SK-N-SH (cell line): ENCODE data around the gene ALDH3B1. TPM values are rescaled to one million over a fixed set of nuclear protein-coding genes. Genes with fewer than 3 reads are reported as not detected.

Experiments used
- CTCF ChIA-PET: fragments of 300-600, 350-600 bp; formaldehyde crosslinking; extraction: SDS; loops from one replicate; lab custom pipeline; 2021; lab: Yijun Ruan, JAX
- POLR2A ChIA-PET: fragments of 350-600 bp; sonication (Branson Sonifier 250); formaldehyde crosslinking; extraction: SDS; loops from one replicate; lab custom pipeline; 2020; ENCODE audit warnings: antibody characterized with exemption, inconsistent platforms; lab: Yijun Ruan, JAX
- DNase-seq: peaks from one replicate; pipeline ENCODE4 v3.0.0; 2012
- H2AFZ ChIP-seq: fragments of 200-600 bp; sonication (generic); 2 replicates; pipeline ENCODE4 v1.8.1; 2016; ENCODE audit warnings: antibody characterized with exemption, mild to moderate bottlenecking, low read depth
- H3F3A ChIP-seq: fragments of 200-600 bp; sonication (generic); replicated peaks from 2 replicates; pipeline ENCODE3; 2016; ENCODE audit warnings: antibody characterized with exemption, mild to moderate bottlenecking; ENCODE audit not compliant: insufficient read depth
- H3K27ac ChIP-seq, 2 experiments: fragments of 200-500 bp in 1 of 2; fragments of 200-600 bp in 1 of 2; sonication (Bioruptor generic) in 1 of 2; sonication (generic), shearing (Covaris generic) in 1 of 2; 2 replicates each; pipeline versions ENCODE4 v1.5.1 to v1.6.1; 2014 to 2016; ENCODE audit warnings: low read depth in 2 of 2, inconsistent platforms in 1 of 2, low read length in 1 of 2, mild to moderate bottlenecking in 1 of 2, mixed read lengths in 1 of 2
- H3K27me3 ChIP-seq: fragments of 200-600 bp; sonication (generic), shearing (Covaris generic); 2 replicates; pipeline ENCODE4 v1.6.1; 2016; ENCODE audit warnings: mixed run types; ENCODE audit not compliant: insufficient read depth
- H3K36me3 ChIP-seq, 2 experiments: fragments of 200-500 bp in 1 of 2; fragments of 200-600 bp in 1 of 2; sonication (Bioruptor generic) in 1 of 2; sonication (generic) in 1 of 2; replicated peaks in 1 of 2; 2 replicates each; pipeline versions ENCODE3 to v1.5.1; 2014 to 2016; ENCODE audit warnings: low read length in 1 of 2, mild to moderate bottlenecking in 1 of 2; ENCODE audit not compliant: insufficient read depth in 2 of 2, control insufficient read depth in 1 of 2
- H3K4me1 ChIP-seq, 2 experiments: fragments of 200-500 bp in 1 of 2; fragments of 200-600 bp in 1 of 2; sonication (Bioruptor generic) in 1 of 2; sonication (generic), shearing (Covaris generic) in 1 of 2; 2 replicates each; pipeline versions ENCODE4 v1.5.1 to v1.6.1; 2014 to 2016; ENCODE audit warnings: low read depth in 1 of 2, low read length in 1 of 2, mixed run types in 1 of 2; ENCODE audit not compliant: insufficient read depth in 2 of 2, control insufficient read depth in 1 of 2
- H3K4me2 ChIP-seq: fragments of 200-600 bp; sonication (generic), shearing (Covaris generic); 2 replicates; pipeline ENCODE4 v1.6.1; 2017; ENCODE audit warnings: mixed run types
- H3K4me3 ChIP-seq, 2 experiments: fragments of 200-500 bp in 1 of 2; fragments of 200-600 bp in 1 of 2; sonication (Bioruptor generic) in 1 of 2; sonication (generic), shearing (Covaris generic) in 1 of 2; 2 replicates each; pipeline versions ENCODE4 v1.5.1 to v1.8.1; 2014 to 2016; ENCODE audit warnings: low read depth in 2 of 2, inconsistent platforms in 1 of 2, low read length in 1 of 2, mild to moderate bottlenecking in 1 of 2, mixed read lengths in 1 of 2, moderate library complexity in 1 of 2
- H3K79me2 ChIP-seq: fragments of 200-600 bp; sonication (generic); 2 replicates; pipeline ENCODE4 v1.8.1; 2017; ENCODE audit warnings: mild to moderate bottlenecking; ENCODE audit not compliant: insufficient read depth
- H3K9ac ChIP-seq: fragments of 200-600 bp; sonication (generic); 2 replicates; pipeline ENCODE4 v1.6.1; 2017; ENCODE audit warnings: mixed run types
- H3K9me2 ChIP-seq: fragments of 200-600 bp; sonication (generic); 2 replicates; pipeline ENCODE4 v1.6.1; 2017; ENCODE audit warnings: mixed run types
- H3K9me3 ChIP-seq: fragments of 200-600 bp; sonication (generic); 2 replicates; pipeline ENCODE4 v1.6.1; 2017; ENCODE audit warnings: mixed run types, mild to moderate bottlenecking, moderate library complexity
- H4K20me1 ChIP-seq: fragments of 200-600 bp; sonication (generic); 2 replicates; pipeline ENCODE4 v1.6.1; 2017; ENCODE audit warnings: mild to moderate bottlenecking, mixed run types; ENCODE audit not compliant: insufficient read depth
- CTCF ChIP-seq: fragments of 200-600 bp; sonication (generic); IDR thresholded peaks from 2 replicates; pipeline ENCODE4 v1.6.1; 2017; ENCODE audit warnings: antibody characterized with exemption, mild to moderate bottlenecking, moderate library complexity
- ELF1 ChIP-seq: IDR thresholded peaks from 2 replicates; pipeline ENCODE4 v1.4.0; 2012
- EP300 ChIP-seq, 2 experiments: IDR thresholded peaks; 2 replicates each; pipeline versions ENCODE4 v1.4.0 to v1.6.1; 2012; ENCODE audit warnings: borderline replicate concordance in 1 of 2, low read depth in 1 of 2, low read length in 1 of 2
- EZH2phosphoT487 ChIP-seq: fragments of 200-600 bp; sonication (generic); IDR thresholded peaks from 2 replicates; pipeline ENCODE4 v1.6.1; 2017; ENCODE audit warnings: low read depth, mixed run types, mild to moderate bottlenecking, antibody characterized with exemption, moderate library complexity, borderline replicate concordance
- FOSL2 ChIP-seq: IDR thresholded peaks from 2 replicates; pipeline ENCODE4 v1.4.0; 2012; ENCODE audit warnings: low read depth, mild to moderate bottlenecking, moderate library complexity, borderline replicate concordance
- FOXJ3 ChIP-seq: sonication (generic); formaldehyde crosslinking; IDR thresholded peaks from 2 replicates; pipeline ENCODE4 v1.5.1; 2020; ENCODE audit warnings: mild to moderate bottlenecking, missing genetic modification reagents
- FOXM1 ChIP-seq: IDR thresholded peaks from 2 replicates; pipeline ENCODE4 v1.4.0; 2012; ENCODE audit warnings: low read depth, mild to moderate bottlenecking
- GABPA ChIP-seq: IDR thresholded peaks from 2 replicates; pipeline ENCODE4 v1.4.0; 2012; ENCODE audit warnings: low read depth, mild to moderate bottlenecking
- GATA2 ChIP-seq: sonication (generic); formaldehyde crosslinking; IDR thresholded peaks from 2 replicates; pipeline ENCODE4 v1.5.0; 2020; ENCODE audit warnings: mild to moderate bottlenecking, missing genetic modification reagents
- MAX ChIP-seq: IDR thresholded peaks from 2 replicates; pipeline ENCODE4 v1.4.0; 2012; ENCODE audit warnings: low read depth
- MXI1 ChIP-seq: IDR thresholded peaks from 2 replicates; pipeline ENCODE4 v1.6.1; 2012; ENCODE audit warnings: mild to moderate bottlenecking, low read depth, low read length, improper control_type of control experiment
- NFIC ChIP-seq: IDR thresholded peaks from 2 replicates; pipeline ENCODE4 v1.4.0; 2012; ENCODE audit warnings: borderline replicate concordance
- PBX3 ChIP-seq: IDR thresholded peaks from 2 replicates; pipeline ENCODE4; 2012
- RAD21 ChIP-seq: IDR thresholded peaks from 2 replicates; pipeline ENCODE4 v1.6.1; 2012; ENCODE audit warnings: mild to moderate bottlenecking, low read length
- SIN3A ChIP-seq: IDR thresholded peaks from 2 replicates; pipeline ENCODE4 v1.6.1; 2012; ENCODE audit warnings: low read depth, mild to moderate bottlenecking, low read length, moderate library complexity, borderline replicate concordance
- TAF1 ChIP-seq: IDR thresholded peaks from 2 replicates; pipeline ENCODE4 v1.6.1; 2012; ENCODE audit warnings: low read depth, mild to moderate bottlenecking, low read length, moderate library complexity, borderline replicate concordance
- YY1 ChIP-seq: IDR thresholded peaks from 2 replicates; pipeline ENCODE4 v1.4.0; 2012; ENCODE audit warnings: low read depth, mild to moderate bottlenecking
- WGBS: methylation state at CpG from one replicate; pipeline ENCODE4 v1.1.6; 2017; ENCODE audit warnings: low lambda C conversion rate; 5-methylcytosine and 5-hydroxymethylcytosine counted together
- polyA plus RNA-seq, 3 experiments: library from polyadenylated mRNA; depleted of rRNA; stranded (reverse); fragments of >200 nt; gene quantifications; 2 replicates each; pipeline ENCODE4 v1.2.3, GENCODE V29; 2012
- TF ChIP-seq, protein P1 (sequence below): fragments of 150-350 bp; IDR thresholded peaks from 2 replicates; pipeline ENCODE4 v1.6.1; 2016; ENCODE audit warnings: mild to moderate bottlenecking, low read depth, low read length
- TF ChIP-seq, protein P2 (sequence below): fragments of 150-350 bp; IDR thresholded peaks from 2 replicates; pipeline ENCODE4 v1.6.1; 2017; ENCODE audit warnings: antibody characterized with exemption, low read length, low read depth, borderline replicate concordance

The ALDH3B1 gene
- polyA plus RNA-seq, 1 of the 3 experiments (the other 2 are of a cell fraction), result 14.9 TPM

DNA sequence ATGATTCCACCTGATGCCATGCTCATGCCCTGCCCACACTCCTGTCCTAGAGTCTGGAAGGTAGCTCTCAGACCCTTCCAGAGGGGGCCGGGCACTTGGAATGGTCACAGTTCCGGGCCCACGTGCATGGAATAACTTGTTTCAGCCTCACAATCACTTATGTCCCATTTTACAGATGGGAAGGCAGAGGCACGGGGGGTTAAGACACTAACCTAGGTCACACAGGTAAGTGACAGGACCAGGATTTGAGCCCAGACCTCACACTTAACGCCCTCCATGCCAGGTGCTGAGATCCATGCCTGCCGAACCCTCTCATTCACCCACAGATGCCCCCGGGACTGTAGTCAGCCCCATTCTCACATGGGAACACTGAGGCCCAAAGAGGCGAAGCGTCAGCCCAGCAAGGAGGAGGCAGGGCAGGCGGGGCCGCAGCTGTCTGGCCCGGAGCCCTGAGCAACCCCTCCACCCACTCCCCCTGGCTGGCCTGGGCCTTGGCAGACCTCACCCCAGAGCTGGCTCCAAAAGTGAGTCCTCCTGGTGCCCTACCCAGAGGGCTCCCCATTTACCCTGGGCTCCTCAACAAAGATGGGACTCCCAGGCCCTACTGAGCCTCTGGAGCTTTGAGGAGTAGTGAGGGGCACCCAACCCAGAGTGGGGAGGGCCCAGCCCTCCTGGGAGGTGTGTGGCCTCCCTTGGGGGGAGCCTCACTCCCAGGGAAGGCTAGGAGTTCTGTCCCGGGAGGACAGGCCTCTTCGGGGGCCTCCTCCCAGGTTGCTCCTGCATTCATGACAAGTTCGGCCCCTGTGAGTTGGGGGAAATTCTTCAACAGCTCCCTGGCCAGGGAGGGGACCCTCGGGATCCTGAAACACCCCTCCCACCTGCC is 2.4 kb upstream of the ALDH3B1 start:
- H4K20me1 ChIP-seq, result no peaks in the 10 kb centered on the region
- CTCF ChIA-PET, result interaction anchor here (0.9 to 1.6 kb wide), 3 partner anchors 14 to 199 kb away, joined by 3 to 5 read pairs (median 4); no protein-coding TSS in a partner anchor
- no peak overlapping the region for H2AFZ ChIP-seq
- WGBS, result 84% methylated on average over 9 of the region's 16 CpGs
- H3K9me2 ChIP-seq, result no peaks in the 10 kb centered on the region
- H3K4me2 ChIP-seq, result no peak overlapping the region
- no peak overlapping the region for H3K27ac ChIP-seq
- peaks cover 10% of the 10 kb centered on the region for H3F3A ChIP-seq
- H3K36me3 ChIP-seq, result no peaks in the 10 kb centered on the region
- H3K4me3 ChIP-seq, result no peak overlapping the region
- no peak overlapping the region for H3K9ac ChIP-seq
- no peaks in the 10 kb centered on the region for H3K9me3 ChIP-seq
- no peak for DNase-seq
- peaks cover 24 to 31% of the 10 kb centered on the region in 2 experiments; a peak in 3 of 4 replicates for H3K4me1 ChIP-seq
- POLR2A ChIA-PET, result no interaction called here
- TF ChIP-seq FOXJ3 (CRISPR knock-in tag) (no peak), PBX3 (no peak), GABPA (no peak), EZH2phosphoT487 (no peak), YY1 (no peak), TAF1 (no peak), GATA2 (CRISPR knock-in tag) (no peak), MXI1 (no peak), NFIC (no peak), SIN3A (no peak), FOXM1 (no peak), EP300 (IDR thresholded peaks at IDR 0.05; ENCODE audit: borderline replicate concordance in 1 of 2, low read depth in 1 of 2, low read length in 1 of 2) (no peak), MAX (no peak), CTCF (no peak), RAD21 (no peak), ELF1 (no peak), FOSL2 (no peak)
- TF ChIP-seq, protein P1, sequence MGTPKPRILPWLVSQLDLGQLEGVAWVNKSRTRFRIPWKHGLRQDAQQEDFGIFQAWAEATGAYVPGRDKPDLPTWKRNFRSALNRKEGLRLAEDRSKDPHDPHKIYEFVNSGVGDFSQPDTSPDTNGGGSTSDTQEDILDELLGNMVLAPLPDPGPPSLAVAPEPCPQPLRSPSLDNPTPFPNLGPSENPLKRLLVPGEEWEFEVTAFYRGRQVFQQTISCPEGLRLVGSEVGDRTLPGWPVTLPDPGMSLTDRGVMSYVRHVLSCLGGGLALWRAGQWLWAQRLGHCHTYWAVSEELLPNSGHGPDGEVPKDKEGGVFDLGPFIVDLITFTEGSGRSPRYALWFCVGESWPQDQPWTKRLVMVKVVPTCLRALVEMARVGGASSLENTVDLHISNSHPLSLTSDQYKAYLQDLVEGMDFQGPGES, result no peak
- TF ChIP-seq, protein P2, sequence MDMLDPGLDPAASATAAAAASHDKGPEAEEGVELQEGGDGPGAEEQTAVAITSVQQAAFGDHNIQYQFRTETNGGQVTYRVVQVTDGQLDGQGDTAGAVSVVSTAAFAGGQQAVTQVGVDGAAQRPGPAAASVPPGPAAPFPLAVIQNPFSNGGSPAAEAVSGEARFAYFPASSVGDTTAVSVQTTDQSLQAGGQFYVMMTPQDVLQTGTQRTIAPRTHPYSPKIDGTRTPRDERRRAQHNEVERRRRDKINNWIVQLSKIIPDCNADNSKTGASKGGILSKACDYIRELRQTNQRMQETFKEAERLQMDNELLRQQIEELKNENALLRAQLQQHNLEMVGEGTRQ, result no peak
- TF ChIP-seq, all 33 proteins: peak for 0
- no peaks in the 10 kb centered on the region for H3K27me3 ChIP-seq
- H3K79me2 ChIP-seq, result peaks cover 18% of the 10 kb centered on the region
